Measurements from ENCODE around the gene NEK6.
A peak's percentile ranks its signal among the peaks of the same experiment; 100 is the strongest.

NEK6 gene

GRCh38 chr9:124257844-124258606 lies at the start of gene NEK6:
Gene NEK6 (plus strand): TSS chr9:124257949. CDS start chr9:124301965, 44,016 bp downstream.
- DNase-seq (ENCODE audit: low spot score), result no peak

- DNase-seq (ENCODE audit: low spot score), result peak; percentile 79
Observed at GRCh38 chr9:124208571-124208970, 49.2 kb upstream of the NEK6 start.

DNA sequence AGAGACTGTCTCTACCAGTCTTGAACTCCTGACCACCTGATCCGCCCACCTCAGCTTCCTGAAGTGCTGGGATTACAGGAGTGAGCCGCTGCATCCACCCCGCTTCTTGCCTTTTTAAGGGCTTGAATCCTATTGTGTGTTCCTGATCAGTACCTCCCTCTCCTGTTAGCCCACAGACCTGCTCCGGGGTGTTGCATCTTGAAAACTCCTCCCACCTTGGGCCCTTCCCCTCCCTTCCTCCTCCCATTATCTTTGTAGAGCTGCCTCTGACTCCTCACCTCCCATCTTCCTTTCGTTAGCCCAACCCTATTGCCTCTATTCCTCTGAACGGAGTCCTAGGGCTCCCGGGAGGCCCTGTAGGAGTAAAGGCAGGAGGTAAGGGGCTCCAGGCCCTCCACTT lies 48.5 kb upstream of the NEK6 start:
- no peak for DNase-seq (ENCODE audit: low spot score)

- no peak for DNase-seq (ENCODE audit: low spot score)
Observed at GRCh38 chr9:124209774-124210173, 48.0 kb upstream of the NEK6 start.

- peak; percentile 50 for DNase-seq (ENCODE audit: low spot score)
Observed at GRCh38 chr9:124210697-124211096, 47.1 kb upstream of the NEK6 start.

- no peak for DNase-seq (ENCODE audit: low spot score)
Observed at GRCh38 chr9:124212381-124213050, 45.2 kb upstream of the NEK6 start.

DNA sequence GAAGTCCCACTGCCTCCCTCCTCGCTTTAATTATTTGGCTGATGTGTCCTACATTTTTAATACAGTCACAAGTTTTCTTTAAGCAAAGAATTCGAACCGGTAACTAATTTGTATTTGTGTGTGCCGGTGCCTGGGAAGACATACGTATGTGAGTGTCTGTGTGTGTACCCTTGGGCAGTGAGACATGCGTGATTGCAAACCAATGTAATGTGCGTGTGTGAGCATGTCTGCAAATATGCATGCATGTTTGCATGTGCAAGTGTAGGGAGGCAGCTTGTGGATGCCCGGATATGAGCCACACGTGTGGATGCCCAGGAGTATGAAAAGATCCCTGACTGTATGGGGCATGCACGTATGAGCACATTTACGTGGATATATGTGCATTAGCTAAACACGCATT lies 44.4 kb upstream of the NEK6 start:
- no peak for DNase-seq (ENCODE audit: low spot score)

DNA sequence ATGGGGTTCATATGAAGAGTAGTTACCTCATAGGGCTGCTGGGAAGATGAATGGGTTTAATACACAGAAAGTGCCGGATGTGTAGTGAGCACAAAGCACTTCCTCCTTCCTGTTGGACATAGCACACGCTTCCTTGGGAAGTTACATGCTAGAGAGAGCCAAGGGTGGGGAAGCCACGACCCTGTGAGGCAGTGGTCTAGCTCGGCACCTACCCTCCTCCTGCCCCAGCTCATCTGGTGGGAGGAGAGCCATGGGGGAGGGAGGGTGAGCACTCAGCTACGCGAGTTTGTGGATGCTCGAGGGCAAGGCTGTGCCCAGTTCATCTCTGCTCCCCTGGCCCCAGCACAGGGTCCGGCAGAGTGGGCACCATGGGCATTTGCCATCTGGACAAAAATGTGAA lies 43.6 kb upstream of the NEK6 start:
- no peak for DNase-seq (ENCODE audit: low spot score)

DNA sequence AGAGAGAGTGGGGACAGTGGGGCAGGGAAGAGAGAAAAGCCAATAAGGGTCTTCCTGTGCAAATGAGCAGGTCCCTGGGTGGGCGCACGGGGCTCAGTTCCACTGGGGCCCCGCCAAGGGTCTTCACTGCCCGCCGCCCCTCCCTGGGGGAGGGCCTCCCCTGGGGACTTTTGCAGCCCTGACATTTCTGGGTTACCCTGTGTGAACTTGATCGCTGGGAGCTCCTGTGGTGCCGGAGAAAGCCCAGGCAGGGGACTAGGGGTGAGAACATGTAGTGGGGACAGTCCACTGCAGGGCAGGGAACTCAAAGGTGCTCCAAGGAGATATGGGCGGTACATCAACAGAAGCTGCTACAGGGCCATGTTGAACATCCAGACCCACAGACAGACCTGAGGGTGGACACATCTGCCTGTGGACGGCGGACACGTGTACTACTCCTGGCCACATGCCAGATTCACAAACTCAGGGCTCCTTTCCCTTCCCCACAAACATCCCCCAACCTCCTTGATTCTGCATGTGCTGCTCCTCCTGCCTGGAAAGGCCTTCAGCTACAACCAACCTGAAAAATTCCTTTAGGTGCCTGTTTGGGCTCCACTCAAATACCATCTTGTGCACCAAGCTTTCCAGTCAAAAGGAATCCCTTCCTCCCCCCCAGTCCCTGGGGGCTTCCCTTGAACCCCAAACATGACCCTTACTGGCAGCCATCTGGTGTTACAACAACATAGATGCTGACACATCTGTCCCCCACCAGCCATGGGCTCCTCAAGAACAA lies 43.0 kb upstream of the NEK6 start:
- no peak for DNase-seq (ENCODE audit: low spot score)

GRCh38 chr9:124215368-124215910 lies 42.3 kb upstream of the NEK6 start:
- DNase-seq (ENCODE audit: low spot score), result no peak

GRCh38 chr9:124215956-124216355 lies 41.8 kb upstream of the NEK6 start:
- DNase-seq (ENCODE audit: low spot score), result no peak

- peak; percentile 84 for DNase-seq (ENCODE audit: low spot score)
Observed at GRCh38 chr9:124216474-124217176, 41.1 kb upstream of the NEK6 start.

- no peak for DNase-seq (ENCODE audit: low spot score)
Observed at GRCh38 chr9:124217836-124218437, 39.8 kb upstream of the NEK6 start.

GRCh38 chr9:124218438-124218982 lies 39.2 kb upstream of the NEK6 start:
- peak; percentile 68 for DNase-seq (ENCODE audit: low spot score)

DNA sequence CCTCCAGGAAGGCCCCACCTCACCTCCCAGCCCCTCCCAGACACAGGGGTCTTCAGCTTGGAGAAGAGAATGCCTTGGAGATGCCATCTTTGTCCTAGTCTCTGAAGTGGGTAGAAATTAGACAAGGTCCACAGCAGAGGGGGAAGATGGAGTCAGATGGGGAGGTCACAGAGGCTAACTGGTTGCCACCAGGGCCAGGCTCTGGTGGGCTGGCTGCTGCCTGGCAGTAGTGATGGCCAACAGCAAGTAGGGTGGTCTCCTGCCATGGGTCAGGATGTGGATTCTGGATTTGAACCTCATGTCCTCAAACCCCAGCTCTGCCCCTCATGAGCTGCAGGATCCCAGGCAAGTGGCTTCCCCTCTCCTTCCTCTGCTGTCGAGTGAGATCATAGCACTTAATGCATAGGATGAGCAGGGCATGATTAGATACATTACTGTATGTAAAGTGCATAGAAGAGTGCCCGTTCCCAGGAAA lies 38.7 kb upstream of the NEK6 start:
- DNase-seq (ENCODE audit: low spot score), result no peak

DNA sequence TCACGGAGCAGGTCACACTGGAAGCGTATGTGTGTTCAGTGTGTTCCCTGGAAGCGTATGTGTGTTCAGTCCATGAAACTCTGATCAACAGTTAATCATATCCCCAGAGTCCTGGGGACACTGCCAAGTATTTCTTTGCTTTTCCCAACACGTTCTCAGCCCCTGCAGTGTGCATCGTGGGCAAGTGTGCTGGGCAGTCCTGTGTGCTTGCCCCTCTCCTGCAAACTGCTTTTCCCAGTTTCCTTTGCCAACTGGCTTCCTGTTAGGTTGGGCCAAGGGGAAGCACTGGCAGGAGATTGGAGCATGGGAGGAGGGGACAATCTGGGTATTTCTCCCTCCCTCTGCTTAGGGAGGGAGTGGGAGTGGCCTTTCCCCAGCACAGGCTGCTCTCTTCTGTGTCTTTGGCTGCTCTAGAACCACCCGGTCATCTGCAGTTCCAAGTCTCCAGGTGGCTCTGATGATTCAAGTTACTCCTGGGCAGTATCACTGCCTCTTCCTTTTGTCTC lies 36.8 kb upstream of the NEK6 start:
- DNase-seq (ENCODE audit: low spot score), result no peak

DNA sequence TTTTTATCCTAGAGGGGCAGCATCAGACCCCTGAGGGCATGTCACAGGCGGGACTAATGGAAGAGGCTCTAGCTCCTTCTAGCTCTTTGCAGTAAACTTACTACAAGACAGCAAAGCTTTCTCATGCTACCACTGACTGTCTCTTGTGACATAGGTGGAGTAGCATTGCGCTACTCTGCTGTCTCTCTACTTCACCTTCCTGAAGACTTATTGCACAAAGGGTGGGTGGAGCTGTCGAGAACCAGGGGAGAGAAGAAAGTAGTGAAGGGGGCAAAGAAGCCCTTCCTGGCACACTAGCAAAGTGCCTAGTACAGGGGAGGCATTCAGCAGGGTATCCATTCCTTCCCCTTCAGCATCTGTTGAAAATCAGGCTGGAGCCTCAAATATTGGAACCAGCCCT lies 36.1 kb upstream of the NEK6 start:
- no peak for DNase-seq (ENCODE audit: low spot score)

DNA sequence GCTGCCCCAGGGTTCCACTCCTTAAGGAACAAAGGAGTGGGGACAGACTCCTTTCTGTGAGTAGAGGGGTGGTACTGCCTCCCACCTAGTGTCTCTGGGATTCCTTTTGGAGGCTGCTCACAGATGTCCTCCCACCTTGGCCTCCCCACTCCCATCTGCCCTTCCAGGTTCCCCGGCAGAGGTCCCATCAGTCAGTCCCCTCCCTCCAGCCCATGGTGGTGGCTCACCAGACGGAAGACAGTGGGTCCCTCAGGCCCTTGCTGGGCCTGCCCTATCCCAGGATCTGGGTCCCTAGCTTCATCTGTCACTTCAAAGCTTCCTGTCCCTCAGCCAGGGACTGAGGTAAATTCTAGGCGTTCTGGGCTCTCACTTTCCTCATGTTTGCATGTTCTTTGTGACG lies 35.6 kb upstream of the NEK6 start:
- no peak for DNase-seq (ENCODE audit: low spot score)

DNA sequence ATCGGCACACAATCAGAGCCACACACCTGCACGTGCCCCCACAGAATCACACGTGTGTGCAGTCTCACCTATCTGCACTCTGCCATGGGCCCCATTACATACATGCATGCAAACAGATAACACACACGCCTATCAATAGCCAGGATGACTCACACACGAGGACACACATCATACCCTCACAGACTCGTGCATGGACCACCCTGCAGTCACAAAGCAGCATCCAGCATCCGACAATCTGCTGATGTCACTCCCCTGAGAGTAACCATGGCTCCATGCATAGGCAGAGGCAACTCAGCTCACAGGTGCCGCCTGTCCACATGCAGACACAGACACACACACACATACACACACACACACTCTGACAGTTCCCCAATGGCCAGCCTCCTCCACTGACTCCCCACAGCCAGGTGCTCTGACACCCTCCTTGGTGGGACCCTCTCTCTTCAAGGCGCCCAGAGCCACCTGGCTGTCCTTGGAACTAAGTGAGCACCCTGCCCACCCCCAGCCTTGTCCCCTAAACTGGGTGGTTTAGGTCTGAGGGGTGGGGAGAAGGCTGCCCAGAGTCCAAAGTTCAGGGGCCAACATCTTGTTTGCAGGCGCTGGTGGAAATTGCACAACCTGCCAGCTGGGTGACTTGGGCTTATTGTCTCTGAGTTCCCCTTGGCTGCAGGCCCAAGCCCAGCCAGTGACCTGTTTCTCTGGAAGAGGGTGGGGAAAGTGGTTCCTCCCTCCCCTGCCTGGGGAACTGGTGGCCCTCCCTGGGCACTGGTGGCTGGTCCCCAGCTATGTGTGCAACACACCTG lies 34.6 kb upstream of the NEK6 start:
- DNase-seq (ENCODE audit: low spot score), result no peak

GRCh38 chr9:124225945-124226344 lies 31.8 kb upstream of the NEK6 start:
- no peak for DNase-seq (ENCODE audit: low spot score)

Measured in activated CD4-positive, alpha-beta T cell treated with anti-CD3 and anti-CD28 coated beads, Interleukin-2, Interleukin-4, amounts not matched to agents 100 ng/mL and 50 ng/mL, durations not matched to agents 16 hours and 8 hours (primary cell).